ENCODE results near the gene COL6A3. TPM values are rescaled to one million over a fixed set of nuclear protein-coding genes. Genes with fewer than 3 reads are reported as not detected.

Gene COL6A3
- total RNA-seq, 1 experiment from 2014 or later, result 0.05 TPM

DNA sequence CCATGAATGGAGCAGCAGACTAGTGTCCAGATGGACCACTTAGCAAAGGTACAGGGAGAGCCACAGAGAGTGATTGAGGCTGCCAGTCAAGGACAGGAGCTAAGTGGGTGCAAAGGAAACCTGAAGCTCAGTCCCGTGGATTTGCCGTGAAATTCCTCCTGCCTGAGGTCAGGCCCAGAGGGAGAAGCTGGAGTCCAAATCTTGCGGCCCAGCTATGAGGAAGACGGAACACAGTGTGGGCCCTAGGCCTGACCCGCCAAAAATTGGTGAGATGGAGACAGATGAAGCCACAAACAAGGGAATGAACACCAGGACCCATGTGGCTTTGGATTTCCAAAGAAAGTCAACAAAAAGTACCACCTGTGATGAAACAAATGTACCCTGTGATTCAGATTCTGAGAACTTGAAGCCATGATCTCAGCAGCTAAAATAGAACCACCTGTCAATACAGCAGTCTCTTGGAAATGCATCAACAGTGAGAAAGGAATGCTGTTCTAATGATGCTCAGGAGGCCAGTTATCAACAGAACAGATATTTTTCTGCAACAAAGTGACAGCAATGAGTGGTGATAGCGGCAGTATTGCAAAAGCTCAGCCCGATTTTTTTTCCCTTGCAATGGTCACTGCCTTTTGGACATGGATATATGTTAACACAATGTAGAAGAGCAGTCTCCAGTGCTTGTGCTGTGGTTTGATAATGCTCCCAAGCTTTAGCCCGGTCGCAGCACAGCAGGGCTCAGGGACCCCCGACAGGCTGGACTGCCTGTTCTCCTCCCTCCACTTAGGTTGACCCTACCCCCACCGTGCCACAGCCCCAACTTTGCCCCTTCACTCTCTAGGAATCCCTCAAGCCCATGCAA lies 10.7 kb downstream of the COL6A3 start:
- DNase-seq (ENCODE audit: low read depth, low spot score), result no peak
- in situ Hi-C loops (cut with HindIII; ENCODE audit: low pct_unique_long_range_greater_than_20kb, low sequenced_read_pairs), result no loop called here

GRCh38 chr2:237400199-237400598 lies 13.8 kb downstream of the COL6A3 start:
- DNase-seq (ENCODE audit: low read depth, low spot score), result no peak
- in situ Hi-C loops (cut with HindIII; ENCODE audit: low pct_unique_long_range_greater_than_20kb, low sequenced_read_pairs), result no loop called here

- in situ Hi-C loops (cut with HindIII; ENCODE audit: low pct_unique_long_range_greater_than_20kb, low sequenced_read_pairs), result no loop called here
Observed at GRCh38 chr2:237397072-237397471, 16.9 kb downstream of the COL6A3 start.

DNA sequence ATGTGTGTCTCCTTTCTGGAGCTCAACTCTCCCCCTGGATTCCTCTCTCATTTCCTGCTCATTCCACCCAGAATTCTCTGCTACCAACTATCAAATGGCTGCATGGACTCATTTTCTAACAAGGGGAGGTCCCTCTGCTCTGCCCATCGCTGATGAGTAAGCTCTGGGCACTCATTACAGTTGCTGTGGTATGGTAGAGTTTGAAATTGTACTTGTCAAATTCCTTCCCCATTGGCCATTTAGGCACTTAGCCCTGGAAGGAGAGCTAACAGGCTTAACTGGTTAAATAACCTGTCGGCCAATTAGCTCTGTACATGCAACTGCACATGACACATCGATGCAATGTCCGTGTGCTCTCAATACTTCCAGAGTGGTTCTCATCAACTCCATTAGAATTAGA lies 20.4 kb downstream of the COL6A3 start:
- no peak for DNase-seq (ENCODE audit: low read depth, low spot score)
- in situ Hi-C loops (cut with HindIII; ENCODE audit: low pct_unique_long_range_greater_than_20kb, low sequenced_read_pairs), result no loop called here

More at GRCh38 chr2:237397072-237397471, 16.9 kb downstream of the COL6A3 start:
- no peak for DNase-seq (ENCODE audit: low read depth, low spot score)

GRCh38 chr2:237392186-237392585 lies 21.8 kb downstream of the COL6A3 start:
- DNase-seq (ENCODE audit: low read depth, low spot score), result no peak
- in situ Hi-C loops (cut with HindIII; ENCODE audit: low pct_unique_long_range_greater_than_20kb, low sequenced_read_pairs), result no loop called here

- in situ Hi-C loops (cut with HindIII; ENCODE audit: low pct_unique_long_range_greater_than_20kb, low sequenced_read_pairs), result no loop called here
- DNase-seq (ENCODE audit: low read depth, low spot score), result no peak
Observed at GRCh38 chr2:237391140-237391539, 22.8 kb downstream of the COL6A3 start.

- peak; percentile 93 for DNase-seq (ENCODE audit: low read depth, low spot score)
- in situ Hi-C loops (cut with HindIII; ENCODE audit: low pct_unique_long_range_greater_than_20kb, low sequenced_read_pairs), result no loop called here
Observed at GRCh38 chr2:237390235-237390634, 23.7 kb downstream of the COL6A3 start.

- DNase-seq (ENCODE audit: low read depth, low spot score), result peak; percentile 79
- in situ Hi-C loops (cut with HindIII; ENCODE audit: low pct_unique_long_range_greater_than_20kb, low sequenced_read_pairs), result no loop called here
Observed at GRCh38 chr2:237389831-237390230, 24.1 kb downstream of the COL6A3 start.

- no peak for DNase-seq (ENCODE audit: low read depth, low spot score)
- in situ Hi-C loops (cut with HindIII; ENCODE audit: low pct_unique_long_range_greater_than_20kb, low sequenced_read_pairs), result no loop called here
Observed at GRCh38 chr2:237388036-237388435, 25.9 kb downstream of the COL6A3 start.

DNA sequence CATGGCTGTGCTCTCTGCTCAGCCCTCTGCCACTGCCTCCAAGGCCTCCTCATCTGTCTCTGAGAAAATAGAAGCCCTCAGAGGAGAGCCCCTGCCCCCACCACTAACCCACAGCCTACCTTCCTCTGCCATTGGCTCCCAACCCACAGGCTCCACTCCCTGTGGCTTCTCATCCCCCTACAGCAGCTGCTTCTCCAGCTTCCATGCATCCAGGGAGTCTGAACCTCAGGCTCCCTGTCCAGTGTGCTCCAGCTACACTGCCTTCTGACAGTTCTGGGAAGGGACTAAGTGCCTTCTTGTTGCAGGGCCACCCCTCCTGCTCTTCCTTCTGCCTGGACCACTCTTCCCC lies 29.3 kb downstream of the COL6A3 start:
- in situ Hi-C loops (cut with HindIII; ENCODE audit: low pct_unique_long_range_greater_than_20kb, low sequenced_read_pairs), result no loop called here
- no peak for DNase-seq (ENCODE audit: low read depth, low spot score)

DNA sequence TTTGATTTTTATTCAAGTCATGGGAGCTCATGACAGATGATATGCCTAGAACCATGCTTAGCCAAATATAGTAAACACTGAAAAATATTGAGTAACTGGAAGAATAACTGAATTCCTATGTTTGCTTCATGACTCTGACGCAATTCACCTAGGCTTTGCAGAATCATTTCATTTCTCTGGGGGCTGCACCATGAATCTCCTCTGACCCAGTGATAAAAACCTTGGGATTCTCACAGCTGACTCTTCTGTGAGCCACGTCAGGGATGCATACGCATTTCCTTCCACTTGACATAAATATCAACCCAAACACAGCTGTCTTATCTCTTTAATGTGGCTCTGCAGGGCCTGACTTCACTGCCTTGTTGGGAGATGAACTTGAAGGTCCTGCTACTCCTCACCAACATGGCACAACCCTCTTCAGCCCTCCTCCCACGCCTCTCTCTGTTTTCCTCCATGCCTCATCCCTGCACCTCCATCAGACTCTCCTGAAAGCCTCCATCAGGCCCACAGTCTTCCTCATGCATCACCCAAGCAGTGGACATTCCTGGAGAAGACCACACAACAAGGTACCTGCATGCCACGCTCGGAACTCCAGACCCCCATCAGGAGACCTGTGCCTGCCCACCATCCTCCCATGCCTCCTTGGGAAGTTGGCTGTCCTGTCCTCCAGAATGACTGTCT lies 29.8 kb downstream of the COL6A3 start:
- in situ Hi-C loops (cut with HindIII; ENCODE audit: low pct_unique_long_range_greater_than_20kb, low sequenced_read_pairs), result no loop called here
- no peak for DNase-seq (ENCODE audit: low read depth, low spot score)

- DNase-seq (ENCODE audit: low read depth, low spot score), result no peak
Observed at GRCh38 chr2:237380768-237381167, 33.2 kb downstream of the COL6A3 start.

DNA sequence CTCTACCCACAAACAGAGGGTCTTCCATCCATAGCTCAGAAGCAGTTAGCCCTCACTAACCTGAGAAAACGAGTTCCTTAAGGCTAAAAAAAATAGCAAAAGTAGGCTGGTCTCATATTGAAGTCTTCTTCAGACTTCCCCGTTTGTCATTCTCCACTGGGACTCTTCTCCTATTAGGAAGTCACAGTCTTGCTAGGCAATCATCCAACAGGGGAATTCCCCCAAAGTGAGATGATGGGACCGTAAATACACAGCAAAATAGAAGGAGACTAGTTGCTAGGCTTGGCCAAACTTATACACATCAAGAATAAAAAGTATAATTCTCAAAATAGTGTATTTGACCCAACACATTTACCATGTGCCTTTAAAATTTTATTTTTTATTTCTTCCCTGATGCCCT lies 34.3 kb downstream of the COL6A3 start:
- no peak for DNase-seq (ENCODE audit: low read depth, low spot score)
- in situ Hi-C loops (cut with HindIII; ENCODE audit: low pct_unique_long_range_greater_than_20kb, low sequenced_read_pairs), result no loop called here

More at GRCh38 chr2:237380768-237381167, 33.2 kb downstream of the COL6A3 start:
- in situ Hi-C loops (cut with HindIII; ENCODE audit: low pct_unique_long_range_greater_than_20kb, low sequenced_read_pairs), result no loop called here

DNA sequence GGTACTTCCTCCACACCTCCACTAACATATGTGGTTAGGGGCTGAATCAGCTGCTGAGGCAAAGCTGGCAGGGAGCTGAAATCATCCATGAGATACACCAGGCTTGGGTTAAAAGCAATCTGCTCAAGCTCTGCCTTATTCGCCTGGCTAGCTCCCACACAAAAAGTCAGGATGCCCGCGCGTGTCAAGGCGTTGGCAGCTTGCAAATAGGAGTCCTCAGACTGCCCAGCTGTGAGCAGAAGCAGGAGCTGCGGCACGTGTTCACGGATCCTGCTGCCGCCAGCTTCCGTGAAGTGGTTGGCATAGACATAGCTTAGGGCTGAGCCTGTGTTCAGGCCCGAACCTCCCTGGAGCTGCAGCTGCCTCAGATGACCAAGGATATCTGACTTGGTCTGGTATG lies 35.3 kb downstream of the COL6A3 start:
- in situ Hi-C loops (cut with HindIII; ENCODE audit: low pct_unique_long_range_greater_than_20kb, low sequenced_read_pairs), result no loop called here
- no peak for DNase-seq (ENCODE audit: low read depth, low spot score)

GRCh38 chr2:237374284-237375060 lies 39.5 kb downstream of the COL6A3 start:
- no peak for DNase-seq (ENCODE audit: low read depth, low spot score)
- in situ Hi-C loops (cut with HindIII; ENCODE audit: low pct_unique_long_range_greater_than_20kb, low sequenced_read_pairs), result no loop called here

GRCh38 chr2:237371856-237372255 lies 42.1 kb downstream of the COL6A3 start:
- DNase-seq (ENCODE audit: low read depth, low spot score), result no peak
- in situ Hi-C loops (cut with HindIII; ENCODE audit: low pct_unique_long_range_greater_than_20kb, low sequenced_read_pairs), result no loop called here

GRCh38 chr2:237365671-237366070 lies 48.3 kb downstream of the COL6A3 start:
- in situ Hi-C loops (cut with HindIII; ENCODE audit: low pct_unique_long_range_greater_than_20kb, low sequenced_read_pairs), result no loop called here
- no peak for DNase-seq (ENCODE audit: low read depth, low spot score)

DNA sequence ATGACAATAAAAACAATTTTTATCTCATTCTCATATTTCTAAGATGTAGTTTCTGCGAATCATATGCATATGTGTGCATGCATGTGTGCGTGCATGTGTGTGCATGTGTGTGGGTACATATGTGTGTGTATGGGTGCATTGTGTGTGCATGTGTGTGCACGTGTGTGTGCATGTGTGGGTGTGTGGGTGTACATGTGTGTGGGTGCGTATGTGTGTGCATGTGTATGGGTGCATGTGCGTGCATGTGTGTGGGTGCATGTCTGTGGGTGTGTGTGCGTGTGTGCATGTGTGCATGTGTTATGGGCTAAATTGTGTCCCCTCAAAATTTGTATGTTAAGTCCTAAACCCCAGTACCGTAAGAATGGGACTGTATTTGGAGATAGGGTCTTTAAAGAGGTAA lies 49.3 kb downstream of the COL6A3 start:
- in situ Hi-C loops (cut with HindIII; ENCODE audit: low pct_unique_long_range_greater_than_20kb, low sequenced_read_pairs), result no loop called here
- no peak for DNase-seq (ENCODE audit: low read depth, low spot score)
